ENCODE data around the gene RILPL2.
"Not testable (repeated sequence)": the region's sequence is repeated elsewhere in the genome, so short reads cannot be mapped to it uniquely, and the experiment has no call there.

Gene RILPL2

GRCh38 chr12:123379391-123379790, 57.1 kb downstream of the RILPL2 start:
- no peak for DNase-seq

GRCh38 chr12:123372415-123372814, 64.1 kb downstream of the RILPL2 start:
- DNase-seq: not testable (repeated sequence)

GRCh38 chr12:123371667-123372368, 64.7 kb downstream of the RILPL2 start:
- not testable (repeated sequence) for DNase-seq

- DNase-seq: no peak
These were observed 67.3 kb downstream of the RILPL2 start for GRCh38 chr12:123369229-123369628.

GRCh38 chr12:123368431-123368830, 68.1 kb downstream of the RILPL2 start:
- DNase-seq: not testable (repeated sequence)

GRCh38 chr12:123367511-123367910, 69.0 kb downstream of the RILPL2 start:
- DNase-seq: no peak
